Hepatocyte (in vitro differentiated cells): ENCODE data around the gene ZNF330. TPM values are rescaled to one million over a fixed set of nuclear protein-coding genes. Genes with fewer than 3 reads are reported as not detected.

ENCODE experiments used
- DNase-seq: peaks from one replicate; pipeline ENCODE4 v3.0.0-alpha.2; 2016; ENCODE audit warnings: low spot score
- H2AFZ ChIP-seq: fragments of 200-600 bp; sonication (generic); 2 replicates; pipeline ENCODE4 v1.6.0; 2016; ENCODE audit warnings: antibody characterized with exemption, mild to moderate bottlenecking
- H3K27ac ChIP-seq: fragments of 200-600 bp; sonication (generic); 2 replicates; pipeline ENCODE4 v1.5.1; 2016; ENCODE audit warnings: mild to moderate bottlenecking
- H3K27me3 ChIP-seq: fragments of 200-600 bp; sonication (generic); 2 replicates; pipeline ENCODE4 v1.6.1; 2016
- H3K36me3 ChIP-seq: fragments of 200-600 bp; sonication (generic); replicated peaks from 2 replicates; pipeline ENCODE4 v1.5.1; 2016; ENCODE audit warnings: low read depth; ENCODE audit not compliant: insufficient read depth
- H3K4me1 ChIP-seq: fragments of 200-600 bp; sonication (generic); 2 replicates; pipeline ENCODE4 v1.5.1; 2016; ENCODE audit warnings: mild to moderate bottlenecking, moderate library complexity; ENCODE audit not compliant: insufficient read depth
- H3K4me2 ChIP-seq: fragments of 200-600 bp; sonication (generic); 2 replicates; pipeline ENCODE4 v1.6.0; 2016
- H3K4me3 ChIP-seq: fragments of 200-600 bp; sonication (generic); 2 replicates; pipeline ENCODE4 v1.5.1; 2016; ENCODE audit warnings: mild to moderate bottlenecking
- H3K79me2 ChIP-seq: fragments of 200-600 bp; sonication (generic); 2 replicates; pipeline ENCODE4 v1.6.0; 2017; ENCODE audit warnings: mild to moderate bottlenecking
- H3K9me2 ChIP-seq: fragments of 200-600 bp; sonication (generic); replicated peaks from 2 replicates; pipeline ENCODE4 v1.6.0; 2017; ENCODE audit warnings: mild to moderate bottlenecking; ENCODE audit not compliant: insufficient read depth
- H3K9me3 ChIP-seq: fragments of 200-600 bp; sonication (generic); 2 replicates; pipeline ENCODE4 v1.5.1; 2016; ENCODE audit warnings: low read depth, mild to moderate bottlenecking
- H4K20me1 ChIP-seq: fragments of 200-600 bp; sonication (generic); 2 replicates; pipeline ENCODE4 v1.6.0; 2016; ENCODE audit warnings: mild to moderate bottlenecking; ENCODE audit not compliant: insufficient read depth, poor library complexity, severe bottlenecking
- EZH2 ChIP-seq: fragments of 200-600 bp; sonication (generic); IDR thresholded peaks from 2 replicates; pipeline ENCODE4 v1.6.1; 2016; ENCODE audit warnings: antibody characterized with exemption, mild to moderate bottlenecking, borderline replicate concordance
- EZH2phosphoT487 ChIP-seq: fragments of 200-600 bp; sonication (generic); IDR thresholded peaks from one replicate; pipeline ENCODE4 v1.6.1; 2018; ENCODE audit warnings: antibody characterized with exemption, mild to moderate bottlenecking, low read depth, moderate library complexity; ENCODE audit not compliant: unreplicated experiment, severe bottlenecking
- WGBS: methylation state at CpG from one replicate; pipeline ENCODE4 v1.1.6; 2016; ENCODE audit warnings: low lambda C conversion rate; ENCODE audit errors: missing lambda C conversion rate; 5-methylcytosine and 5-hydroxymethylcytosine counted together
- polyA plus RNA-seq: library from polyadenylated mRNA; unstranded; fragments of >200 nt; fragmentation: Nextera tagmentation; extraction: Ambion mirVana; gene quantifications from 2 replicates; pipeline ENCODE4 v1.2.1, GENCODE V29; 2016
- total RNA-seq: library from RNA; depleted of rRNA; stranded (reverse); fragments of >200 nt; gene quantifications from 2 replicates; pipeline ENCODE4 v1.2.3, GENCODE V29; 2014
- TF ChIP-seq, protein P1 (sequence below): fragments of 200-600 bp; sonication (generic); IDR thresholded peaks from 2 replicates; pipeline ENCODE4 v1.5.1; 2016; ENCODE audit warnings: antibody characterized with exemption, mild to moderate bottlenecking; ENCODE audit not compliant: poor library complexity

The ZNF330 gene
- total and polyA plus RNA-seq, 2 experiments from 2014 or later, result 32.9 to 45.5 TPM

DNA sequence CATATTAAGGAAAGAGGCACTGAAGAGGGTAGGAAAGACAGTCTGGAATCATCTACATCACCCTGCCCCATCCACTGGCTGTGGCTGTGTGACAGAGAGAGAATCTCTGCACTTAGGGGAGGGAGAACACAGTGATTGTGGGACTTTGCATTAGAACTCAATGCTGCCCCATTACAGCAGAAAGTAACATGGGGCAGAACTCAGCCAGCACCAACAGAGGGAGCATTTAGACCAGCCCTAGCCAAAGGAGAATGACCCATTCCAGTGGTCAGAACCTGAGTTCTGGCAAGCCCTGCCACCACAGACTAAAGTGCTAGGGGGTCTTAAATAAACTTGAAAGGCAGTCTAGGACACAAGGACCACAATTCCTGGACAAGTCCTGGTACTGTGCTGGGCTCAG is 37.9 kb downstream of the ZNF330 start:
- no peaks in the 10 kb centered on the region for H3K79me2 ChIP-seq
- H3K27me3 ChIP-seq, result no peaks in the 10 kb centered on the region
- H3K9me3 ChIP-seq, result no peaks in the 10 kb centered on the region
- no peak overlapping the region for H3K4me3 ChIP-seq
- no peak overlapping the region for H2AFZ ChIP-seq
- H3K4me1 ChIP-seq, result no peaks in the 10 kb centered on the region
- no peak overlapping the region for H3K27ac ChIP-seq
- TF ChIP-seq EZH2 (no peak), EZH2phosphoT487 (no peak)
- TF ChIP-seq, protein P1, sequence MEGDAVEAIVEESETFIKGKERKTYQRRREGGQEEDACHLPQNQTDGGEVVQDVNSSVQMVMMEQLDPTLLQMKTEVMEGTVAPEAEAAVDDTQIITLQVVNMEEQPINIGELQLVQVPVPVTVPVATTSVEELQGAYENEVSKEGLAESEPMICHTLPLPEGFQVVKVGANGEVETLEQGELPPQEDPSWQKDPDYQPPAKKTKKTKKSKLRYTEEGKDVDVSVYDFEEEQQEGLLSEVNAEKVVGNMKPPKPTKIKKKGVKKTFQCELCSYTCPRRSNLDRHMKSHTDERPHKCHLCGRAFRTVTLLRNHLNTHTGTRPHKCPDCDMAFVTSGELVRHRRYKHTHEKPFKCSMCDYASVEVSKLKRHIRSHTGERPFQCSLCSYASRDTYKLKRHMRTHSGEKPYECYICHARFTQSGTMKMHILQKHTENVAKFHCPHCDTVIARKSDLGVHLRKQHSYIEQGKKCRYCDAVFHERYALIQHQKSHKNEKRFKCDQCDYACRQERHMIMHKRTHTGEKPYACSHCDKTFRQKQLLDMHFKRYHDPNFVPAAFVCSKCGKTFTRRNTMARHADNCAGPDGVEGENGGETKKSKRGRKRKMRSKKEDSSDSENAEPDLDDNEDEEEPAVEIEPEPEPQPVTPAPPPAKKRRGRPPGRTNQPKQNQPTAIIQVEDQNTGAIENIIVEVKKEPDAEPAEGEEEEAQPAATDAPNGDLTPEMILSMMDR, result no peak
- no peaks in the 10 kb centered on the region for H3K36me3 ChIP-seq
- no peak overlapping the region for H3K4me2 ChIP-seq
- no peaks in the 10 kb centered on the region for H3K9me2 ChIP-seq
- H4K20me1 ChIP-seq, result no peaks in the 10 kb centered on the region
- DNase-seq, result no peak

DNA sequence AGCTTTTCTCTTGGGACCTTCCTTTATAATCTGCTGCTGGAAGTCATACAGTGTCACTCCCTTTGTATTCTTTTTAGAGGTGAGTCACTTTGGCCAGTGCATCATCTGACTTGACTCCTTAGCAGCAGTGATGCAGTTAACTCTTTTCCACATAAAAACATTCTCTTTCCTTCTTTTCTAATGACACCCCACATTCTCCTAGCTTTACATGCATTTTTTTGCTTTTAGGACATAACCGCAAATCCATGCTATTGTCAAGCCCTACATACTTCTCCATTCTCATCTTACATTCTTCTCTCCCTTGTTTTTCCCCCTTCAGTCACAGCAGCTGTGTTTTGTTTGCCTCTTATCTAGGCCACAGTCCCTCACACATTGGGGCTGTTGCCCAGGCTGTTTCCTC is 55.1 kb downstream of the ZNF330 start:
- Histone ChIP-seq H3K9me2 (no peaks in the 10 kb centered on the region), H3K9me3 (no peaks in the 10 kb centered on the region), H3K79me2 (no peaks in the 10 kb centered on the region), H3K27me3 (peaks cover 6% of the 10 kb centered on the region), H3K27ac (no peak overlapping the region), H3K4me1 (no peaks in the 10 kb centered on the region), H3K4me2 (no peak overlapping the region), H2AFZ (no peak overlapping the region), H3K4me3 (no peak overlapping the region), H4K20me1 (no peaks in the 10 kb centered on the region), H3K36me3 (no peaks in the 10 kb centered on the region)
- 57% methylated on average over 1 of the region's 1 CpG for WGBS
- no peak for DNase-seq
- TF ChIP-seq EZH2phosphoT487 (no peak), EZH2 (no peak)
- TF ChIP-seq, protein P1, result no peak

DNA sequence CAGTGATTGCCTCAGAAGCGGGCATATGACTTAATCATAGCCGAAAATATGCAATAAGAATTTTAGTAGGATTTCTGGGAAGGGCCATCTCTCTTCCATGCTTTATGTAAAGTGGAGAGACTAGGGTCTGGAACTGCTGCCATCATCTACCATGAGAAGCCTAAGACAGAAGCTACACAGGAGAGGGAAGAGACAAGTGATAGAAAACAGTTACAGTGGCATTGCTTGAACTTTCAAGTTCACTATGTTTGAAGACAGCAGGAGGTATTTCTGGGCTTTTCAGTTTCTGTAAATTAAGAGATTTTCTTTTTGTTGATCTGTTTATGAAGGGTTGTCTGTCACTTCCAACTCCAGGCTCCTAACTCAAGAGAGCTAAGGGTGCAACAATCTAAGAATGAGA is 62.5 kb downstream of the ZNF330 start:
- H3K79me2 ChIP-seq, result no peaks in the 10 kb centered on the region
- H3K27ac ChIP-seq, result no peak overlapping the region
- H3K4me2 ChIP-seq, result no peak overlapping the region
- H4K20me1 ChIP-seq, result no peaks in the 10 kb centered on the region
- no peak overlapping the region for H2AFZ ChIP-seq
- DNase-seq, result no peak
- no peak overlapping the region for H3K4me3 ChIP-seq
- H3K27me3 ChIP-seq, result no peaks in the 10 kb centered on the region
- H3K36me3 ChIP-seq, result no peaks in the 10 kb centered on the region
- TF ChIP-seq EZH2 (no peak), EZH2phosphoT487 (no peak)
- no peaks in the 10 kb centered on the region for H3K9me2 ChIP-seq
- H3K9me3 ChIP-seq, result no peaks in the 10 kb centered on the region
- WGBS, result 98% methylated on average over 2 of the region's 2 CpGs
- no peaks in the 10 kb centered on the region for H3K4me1 ChIP-seq

- H2AFZ ChIP-seq, result no peak overlapping the region
- no peaks in the 10 kb centered on the region for H3K27me3 ChIP-seq
- no peaks in the 10 kb centered on the region for H3K4me1 ChIP-seq
- no peaks in the 10 kb centered on the region for H4K20me1 ChIP-seq
- H3K36me3 ChIP-seq, result no peaks in the 10 kb centered on the region
- H3K9me2 ChIP-seq, result no peaks in the 10 kb centered on the region
- no peak overlapping the region for H3K4me3 ChIP-seq
- TF ChIP-seq, protein P1, result no peak
- no peak for TF ChIP-seq EZH2
- DNase-seq, result no peak
- H3K4me2 ChIP-seq, result no peak overlapping the region
- no peaks in the 10 kb centered on the region for H3K9me3 ChIP-seq
- WGBS, result 85% methylated on average over 2 of the region's 2 CpGs
- no peaks in the 10 kb centered on the region for H3K79me2 ChIP-seq
- no peak overlapping the region for H3K27ac ChIP-seq
Observed at GRCh38 chr4:141283563-141283962, 62.9 kb downstream of the ZNF330 start.

Other genes starting within 250 kb of the ZNF330 start
- 8.1 and 9.2 TPM in 2 replicates for gene RNF150, start 87.4 kb upstream of the ZNF330 start, total RNA-seq
- gene RNF150, start 87.4 kb upstream of the ZNF330 start, polyA plus RNA-seq, result 2.4 and 4.2 TPM in 2 replicates